Activated CD8-positive, alpha-beta memory T cell treated with anti-CD3 and anti-CD28 coated beads for 4 hours (primary cell): ENCODE results near the gene CACNA1F.

Source experiments
- DNase-seq, 2 donors: peaks; one replicate each; pipeline ENCODE4 v3.0.0-alpha.2; 2020; ENCODE audit warnings: low read depth in 2 of 2

Gene CACNA1F

DNA sequence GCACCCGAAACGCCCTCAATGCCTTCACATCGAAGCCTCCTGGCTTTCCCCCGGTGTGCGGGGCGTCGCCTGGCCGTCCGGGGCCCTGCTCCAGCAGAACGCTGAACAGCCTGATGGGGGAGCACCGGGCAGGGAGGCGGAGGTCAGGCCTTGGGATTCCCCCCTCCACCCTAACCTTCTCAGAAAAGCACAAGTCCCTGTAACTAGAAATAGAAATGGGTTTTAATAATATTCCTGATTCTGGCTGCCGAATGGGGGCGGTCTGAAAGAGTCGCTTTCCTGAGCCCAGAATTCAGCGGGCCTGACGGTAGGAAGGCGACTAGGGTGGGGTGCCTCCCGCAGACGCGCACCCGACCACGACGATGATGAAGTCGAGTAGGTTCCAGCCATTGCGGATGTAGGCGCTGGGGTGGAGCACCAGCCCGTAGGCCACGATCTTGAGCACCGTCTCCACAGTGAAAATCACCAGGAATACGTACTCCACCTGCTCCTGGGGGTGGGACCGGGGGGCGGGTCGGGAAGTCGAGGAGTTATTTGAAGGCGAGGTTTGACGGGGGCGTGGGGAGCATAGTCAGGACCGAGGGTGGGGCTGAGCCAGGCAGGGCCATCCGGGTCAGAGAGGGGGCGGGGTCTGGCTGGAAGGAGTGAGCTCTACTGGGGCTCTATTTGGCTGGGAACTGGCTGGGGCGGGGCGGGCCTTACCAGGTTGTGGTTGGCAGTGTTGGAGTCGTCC, 2.5 kb downstream of the CACNA1F start:
- DNase-seq = peak; percentile 7 to 8

DNA sequence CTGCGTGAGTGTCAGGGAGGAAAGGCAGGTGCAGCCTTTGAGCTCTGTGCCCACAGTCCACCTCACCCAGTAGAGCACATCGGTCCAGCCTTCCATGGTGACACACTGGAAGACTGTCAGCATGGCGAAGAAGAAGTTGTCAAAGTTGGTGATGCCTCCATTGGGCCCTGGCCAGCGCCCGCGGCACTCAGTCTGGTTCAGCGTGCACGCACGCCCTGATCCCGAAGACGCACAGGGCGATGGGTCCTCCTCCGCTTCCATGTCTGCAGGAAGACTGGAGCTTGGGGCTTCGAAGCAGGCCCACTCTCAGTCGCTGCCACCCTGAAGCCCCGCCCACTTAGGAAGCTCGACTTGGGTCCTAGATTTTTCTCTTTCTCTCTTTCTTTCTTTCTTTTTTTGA, 5.0 kb downstream of the CACNA1F start:
- no peak for DNase-seq

DNA sequence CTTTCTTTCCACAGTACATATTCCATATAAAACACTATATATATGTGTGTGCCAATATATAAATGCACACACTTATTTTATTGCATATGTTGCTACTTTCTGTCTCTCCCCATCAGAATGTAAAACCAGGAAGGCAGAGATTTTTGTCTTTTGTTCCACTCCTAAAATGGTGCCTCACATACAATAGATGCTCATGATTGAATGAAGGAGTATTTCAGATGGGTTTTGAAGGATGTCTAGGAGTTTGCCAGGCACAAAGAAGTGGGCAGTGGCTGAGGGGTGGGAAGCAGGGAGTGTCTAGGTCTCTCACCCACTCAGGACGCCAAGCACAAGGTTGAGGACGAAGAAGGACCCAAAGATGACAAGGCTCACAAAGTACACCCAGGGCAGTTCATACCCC, 5.4 kb downstream of the CACNA1F start:
- no peak for DNase-seq

DNA sequence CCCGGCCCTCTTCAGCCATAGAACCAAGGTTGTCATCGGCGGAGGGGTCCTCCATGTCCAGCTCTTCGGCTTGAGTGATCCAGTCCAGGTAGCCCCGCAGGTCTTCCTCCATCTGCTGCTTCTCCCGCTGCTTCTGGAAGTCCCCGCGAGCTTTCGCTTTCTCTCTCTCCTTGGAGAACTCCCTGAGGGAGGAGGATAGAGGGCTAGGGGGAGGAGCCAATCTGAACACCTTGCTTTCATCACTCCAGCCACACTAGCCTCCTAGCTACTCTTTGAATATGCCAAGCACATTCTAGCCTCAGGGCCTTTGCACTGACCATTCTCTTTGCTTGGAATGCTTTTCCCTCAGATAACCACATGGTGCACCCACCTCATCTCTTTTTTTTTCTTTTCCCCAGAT, 6.2 kb downstream of the CACNA1F start:
- no peak for DNase-seq

DNA sequence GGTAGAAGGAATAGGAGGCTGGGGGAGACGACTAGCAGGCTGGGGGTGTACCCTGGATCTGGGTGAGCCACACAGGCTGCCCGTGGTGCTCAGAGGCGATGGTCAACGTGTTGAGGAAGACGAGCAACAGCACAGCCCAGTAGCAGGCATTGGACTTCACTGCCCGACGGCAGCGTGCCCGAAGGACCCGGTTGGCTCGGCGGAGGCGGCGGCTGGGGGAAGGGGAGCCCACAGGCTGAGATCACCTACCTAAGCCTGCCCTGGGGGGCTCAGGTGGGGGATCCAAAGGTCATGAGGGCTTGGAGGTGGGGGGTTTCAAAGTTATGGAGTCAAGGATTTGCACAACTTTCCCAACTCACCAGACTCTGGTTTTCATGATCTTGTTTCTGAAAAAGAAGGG, 7.3 kb downstream of the CACNA1F start:
- DNase-seq = no peak

DNA sequence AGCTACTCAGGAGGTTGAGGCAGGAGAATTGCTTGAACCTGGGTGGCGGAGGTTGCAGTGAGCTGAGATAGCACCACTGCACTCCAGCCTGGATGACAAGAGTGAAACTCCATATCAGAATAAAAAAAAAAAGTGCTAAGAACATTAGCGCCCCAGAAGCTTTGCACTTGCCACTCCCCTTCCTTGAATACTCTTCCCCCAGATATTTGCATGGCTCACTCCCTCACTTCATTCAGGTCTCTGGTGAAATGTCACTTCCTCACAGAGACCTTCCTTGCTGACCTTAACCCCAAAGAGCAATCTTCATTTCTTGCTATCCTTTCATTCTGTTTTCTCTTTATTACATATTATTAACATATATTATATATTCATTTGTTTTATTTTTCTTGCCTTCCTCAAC, 11.3 kb downstream of the CACNA1F start:
- no peak for DNase-seq

DNA sequence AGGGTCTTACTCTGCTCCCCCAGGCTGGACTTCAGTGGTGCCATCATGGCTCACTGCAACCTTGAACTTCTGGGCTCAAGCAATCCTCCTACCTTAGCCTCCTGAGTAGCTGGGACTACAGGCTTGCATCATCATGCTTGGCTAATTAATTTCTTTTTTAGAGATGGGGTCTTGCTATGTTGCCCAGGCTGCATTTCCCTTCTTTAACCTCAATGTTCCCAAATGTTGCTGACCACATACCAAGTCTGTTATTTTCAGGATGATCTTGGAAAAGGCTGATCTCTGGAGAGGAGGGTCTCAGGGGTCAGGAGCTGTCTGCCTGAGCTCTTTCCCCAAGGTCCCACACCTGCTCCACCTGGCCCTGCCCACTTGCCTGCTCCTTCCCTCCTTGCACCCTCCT, 13.0 kb downstream of the CACNA1F start:
- DNase-seq = no peak

DNA sequence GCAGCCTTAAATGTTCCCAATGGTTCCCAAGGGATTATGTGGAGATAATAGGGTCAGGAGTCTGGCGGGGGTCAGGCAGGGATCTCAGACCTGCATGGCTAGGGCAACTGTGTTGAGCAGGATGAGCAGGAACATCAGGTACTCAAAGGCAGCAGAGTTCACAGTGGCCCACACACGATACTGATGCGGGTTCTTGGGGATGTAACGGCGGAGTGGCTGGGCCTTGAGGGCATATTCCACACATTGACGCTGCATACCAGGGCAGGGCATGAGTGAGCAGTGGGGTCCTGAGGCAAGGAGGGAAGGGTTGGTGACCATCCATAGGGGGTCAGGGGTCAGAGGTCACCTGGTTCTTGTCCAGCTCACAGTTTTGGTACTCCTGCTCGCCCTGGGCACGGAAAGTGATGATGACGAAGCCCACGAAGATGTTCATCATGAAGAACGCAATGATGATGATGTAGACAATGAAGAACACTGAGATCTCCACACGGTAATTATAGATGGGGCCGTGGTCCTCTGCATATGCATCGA, 18.1 kb downstream of the CACNA1F start:
- no peak for DNase-seq

DNA sequence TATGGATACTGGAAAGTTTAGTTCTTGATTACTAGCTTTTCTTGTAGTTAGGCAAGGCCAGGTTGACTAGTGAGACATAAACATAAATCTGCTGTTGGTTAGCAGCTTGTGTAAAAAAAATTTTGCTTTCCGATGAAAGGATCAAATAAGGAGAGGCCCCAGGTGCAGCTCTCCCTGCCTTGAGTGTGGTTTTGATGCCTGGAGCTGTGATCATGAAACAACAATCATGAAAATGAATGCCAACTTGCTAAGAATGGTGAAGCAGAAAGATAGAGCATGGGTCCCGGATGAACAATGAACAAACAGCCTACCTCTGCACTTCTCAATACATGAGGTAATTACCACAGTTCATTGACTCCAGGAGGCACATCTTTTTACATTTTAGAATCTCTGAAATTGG, 18.7 kb downstream of the CACNA1F start:
- DNase-seq = no peak

DNA sequence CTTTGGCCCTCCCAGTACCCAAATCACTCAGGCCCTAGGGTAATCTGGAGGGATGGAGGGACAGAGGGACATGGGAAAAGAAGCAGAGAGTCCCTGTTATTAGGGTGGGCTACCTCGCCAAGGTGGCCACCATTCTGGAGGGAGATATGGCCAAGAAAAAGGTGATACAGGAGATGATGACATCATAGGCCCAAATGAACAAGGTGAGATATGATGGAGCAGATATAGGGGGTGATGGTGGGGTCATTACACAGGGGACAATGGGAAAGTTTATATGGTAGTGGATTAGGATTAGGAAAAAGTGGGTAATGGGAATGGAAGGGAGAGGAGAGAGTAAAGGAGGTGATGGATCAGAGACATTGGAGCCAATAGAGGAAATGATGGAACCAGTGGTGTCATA, 20.3 kb downstream of the CACNA1F start:
- no peak for DNase-seq

DNA sequence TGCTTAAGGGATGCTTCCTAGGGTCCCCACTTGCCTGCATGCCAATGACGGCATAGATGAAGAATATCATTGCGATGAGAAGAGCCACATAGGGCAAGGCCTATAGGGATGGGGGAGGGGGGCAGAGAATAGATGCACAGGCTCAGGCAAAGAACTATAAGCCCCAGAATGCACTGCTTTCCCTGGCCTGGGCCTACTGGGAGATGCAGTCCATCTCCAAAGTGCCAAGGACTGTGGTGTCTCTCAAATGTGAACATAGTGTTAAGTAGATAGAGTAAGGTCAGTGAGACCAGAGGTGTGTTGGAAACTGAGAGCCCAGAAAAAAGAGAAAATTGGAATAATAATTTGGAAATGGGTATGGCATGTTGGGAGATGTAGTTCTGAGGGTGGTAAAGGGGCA, 20.9 kb downstream of the CACNA1F start:
- DNase-seq = no peak

DNA sequence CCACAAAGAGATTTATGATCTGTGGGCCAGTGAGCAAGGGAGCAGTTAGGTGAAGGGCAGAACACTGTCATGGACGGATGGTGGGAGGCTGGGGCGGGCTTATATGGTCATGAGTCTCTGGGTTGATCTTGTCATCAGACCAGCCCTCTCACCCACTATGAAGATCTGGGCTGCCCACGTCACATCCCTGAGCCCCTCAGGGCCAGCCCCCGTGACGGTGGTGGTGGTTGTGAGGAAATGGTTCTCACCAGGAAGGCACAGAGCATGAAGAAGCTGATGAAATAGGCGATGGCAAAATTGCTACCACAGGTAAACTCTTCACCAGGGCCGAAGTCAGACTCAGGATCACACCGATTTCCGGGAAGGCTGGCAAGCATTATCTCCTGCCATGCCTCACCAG, 22.1 kb downstream of the CACNA1F start:
- no peak for DNase-seq

DNA sequence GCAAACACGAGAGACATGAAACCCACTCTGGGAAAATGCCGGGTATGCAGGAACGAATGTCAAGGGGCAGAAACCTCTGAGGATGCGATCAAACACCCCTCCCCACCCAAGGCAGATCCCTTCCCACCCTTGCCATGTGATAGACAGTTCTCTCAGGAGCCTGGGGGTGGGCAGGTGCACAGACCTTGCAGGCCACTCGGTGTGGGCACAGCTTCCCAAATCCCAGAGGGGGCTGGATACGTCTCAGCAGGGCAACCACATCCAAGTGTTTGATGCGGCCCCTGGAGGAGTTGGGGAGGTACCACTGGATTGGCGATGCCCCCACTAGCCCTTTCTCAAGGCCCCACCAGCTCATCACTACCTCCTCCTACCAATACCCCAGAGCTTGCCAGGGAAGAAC, 22.7 kb downstream of the CACNA1F start:
- no peak for DNase-seq

DNA sequence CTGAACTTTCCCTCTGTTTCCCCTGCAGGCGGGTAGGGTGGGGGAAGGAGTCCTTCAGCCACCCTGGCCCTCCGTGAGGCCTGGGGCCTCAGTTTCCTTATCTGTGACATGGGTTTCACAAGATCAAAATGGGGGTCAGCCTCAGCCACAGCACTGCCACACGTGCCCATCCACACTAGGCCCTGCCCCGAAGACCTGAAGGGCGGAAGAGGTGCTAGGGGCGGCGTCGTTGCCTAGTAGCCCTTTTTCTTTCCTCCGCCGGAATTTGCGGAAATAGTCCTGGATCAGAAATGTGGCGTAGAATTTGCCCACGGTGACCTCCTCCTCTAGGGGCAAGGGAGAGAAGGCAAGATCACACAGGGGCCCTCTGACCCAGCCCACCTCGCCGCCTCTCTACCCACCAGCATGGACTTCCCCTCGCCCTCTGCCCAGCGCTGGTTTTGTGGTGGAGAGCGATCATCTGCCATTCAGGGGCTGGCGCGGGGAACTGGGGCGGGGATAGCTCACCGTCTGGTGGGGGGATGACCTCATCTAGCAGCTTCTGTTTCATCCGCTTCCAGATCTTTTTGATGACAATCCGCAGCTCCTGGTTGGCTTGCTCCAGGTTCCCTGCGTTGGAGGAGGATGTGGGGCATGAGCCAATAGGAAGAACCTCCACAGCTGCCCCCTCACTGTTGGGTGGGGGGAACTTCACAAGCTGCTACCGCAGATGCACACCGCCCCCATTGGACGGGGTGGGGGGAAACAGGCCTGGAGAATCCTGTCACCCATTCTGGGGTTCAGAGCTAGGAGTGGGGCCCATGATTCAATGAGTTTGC, 23.5 kb downstream of the CACNA1F start:
- DNase-seq = no peak

DNA sequence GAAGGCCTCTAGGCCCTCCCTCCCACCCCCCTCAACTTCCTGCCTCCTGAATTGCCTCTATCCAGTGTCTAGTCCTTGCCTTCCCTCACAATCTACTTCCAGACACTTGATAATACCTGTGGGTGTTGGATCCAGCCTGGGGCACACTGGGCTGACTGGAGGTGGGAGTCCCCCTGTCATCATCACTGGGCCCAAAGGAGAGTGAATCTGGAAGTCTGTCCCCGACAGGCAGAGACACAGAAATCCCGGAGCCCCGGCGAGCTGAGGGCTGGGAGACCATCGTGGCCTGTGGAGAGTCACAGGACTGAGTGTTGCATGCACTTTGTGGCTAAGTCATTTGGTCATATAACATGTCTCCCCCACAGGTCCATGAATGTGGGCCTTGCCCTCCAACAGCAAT, 24.7 kb downstream of the CACNA1F start:
- DNase-seq = no peak

DNA sequence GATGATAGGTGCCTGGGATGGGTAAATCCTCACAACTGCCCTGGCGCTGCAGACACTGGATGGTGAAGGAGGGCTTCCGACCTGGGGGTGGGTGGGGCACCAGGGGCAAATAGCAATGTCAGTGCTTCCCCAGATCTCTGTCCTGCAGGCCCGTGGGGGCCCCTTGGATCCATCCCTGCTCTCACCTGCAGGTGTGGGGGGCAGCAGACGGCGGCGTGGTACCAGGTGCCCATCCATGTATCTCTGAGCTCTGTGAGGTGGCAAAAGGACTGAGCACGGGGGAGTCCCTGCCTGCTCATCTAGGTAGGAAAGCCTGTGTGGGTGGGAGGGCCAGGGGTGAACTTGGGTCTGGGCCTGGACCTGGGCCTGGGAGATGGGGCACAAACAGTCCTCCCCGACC, 26.6 kb downstream of the CACNA1F start:
- no peak for DNase-seq

DNA sequence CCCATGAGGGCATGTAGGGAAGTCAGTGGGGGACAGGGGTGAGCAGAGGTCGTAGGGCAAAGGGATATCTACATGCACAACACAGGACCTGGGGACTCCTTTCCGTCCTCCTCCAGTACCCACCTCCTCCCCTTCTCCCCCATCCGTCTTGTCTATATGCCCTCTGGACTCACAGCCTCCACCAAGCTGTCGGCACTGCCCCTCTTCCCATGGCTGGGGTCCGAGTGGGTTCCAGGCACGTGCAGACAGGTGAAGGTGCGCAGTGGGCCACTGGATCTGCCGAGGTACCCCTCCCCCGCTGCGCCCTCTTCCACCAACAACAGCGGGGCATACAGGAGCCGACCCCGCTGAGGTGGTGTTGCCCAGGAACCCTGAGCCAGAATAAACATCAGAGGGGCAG, 27.7 kb downstream of the CACNA1F start:
- DNase-seq = no peak

DNA sequence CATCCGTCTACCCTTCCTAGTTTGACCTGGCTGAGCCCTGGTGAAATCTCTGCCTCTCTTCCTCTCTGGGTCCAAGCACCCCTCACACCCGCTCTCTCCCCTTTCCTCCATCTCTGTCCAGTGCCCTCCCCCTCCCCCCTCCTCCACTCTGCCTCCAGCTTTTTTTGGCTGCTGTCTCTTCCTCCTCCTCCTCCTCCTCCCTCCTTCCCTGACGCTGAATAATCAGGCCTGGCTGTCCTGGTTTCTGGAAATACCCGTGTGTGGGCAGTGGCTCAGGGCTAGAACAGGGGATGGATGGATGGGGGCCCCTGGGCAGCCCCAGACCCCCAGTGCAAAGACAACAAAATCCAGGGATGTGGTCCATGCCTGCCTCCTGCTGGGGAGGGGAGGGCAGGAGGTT, 28.4 kb downstream of the CACNA1F start:
- DNase-seq = no peak

DNA sequence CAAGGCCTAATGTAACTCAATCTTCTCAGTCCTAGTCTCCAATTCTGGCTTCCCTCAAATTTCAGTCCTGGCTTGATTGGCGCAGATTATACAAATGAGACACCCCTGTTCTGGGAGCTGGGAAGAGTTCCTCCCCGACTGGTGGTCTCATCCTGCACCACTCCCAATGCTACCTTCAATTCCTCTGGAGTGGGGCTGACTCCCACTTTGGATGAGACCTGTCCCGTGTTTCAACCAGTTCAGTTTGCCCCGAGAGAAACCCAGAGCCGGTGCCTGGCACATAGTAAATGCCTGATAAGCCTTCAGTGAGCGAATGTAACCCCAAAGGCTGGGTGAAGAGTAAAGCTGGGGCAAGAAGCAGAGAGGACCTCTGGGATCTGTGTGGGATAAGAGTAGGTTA, 29.1 kb downstream of the CACNA1F start:
- DNase-seq = no peak

DNA sequence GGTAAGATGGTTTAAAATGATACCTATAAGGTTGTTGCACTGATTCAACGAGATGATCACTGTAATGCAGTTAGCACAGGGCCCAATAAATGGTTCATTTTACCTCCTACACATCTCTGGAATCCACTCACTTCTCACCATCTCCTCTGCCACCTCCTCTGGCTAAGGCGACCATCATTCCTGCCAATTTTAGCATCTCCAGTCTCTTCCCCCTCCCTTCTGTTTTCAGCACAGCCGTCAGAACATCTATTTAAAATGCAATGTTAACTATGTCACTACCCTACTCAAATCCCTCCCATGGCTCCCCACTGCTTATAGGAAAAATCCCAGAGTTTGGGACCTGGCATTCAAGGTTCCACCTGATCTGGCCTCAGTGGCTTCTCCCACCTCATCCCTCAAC, 29.6 kb downstream of the CACNA1F start:
- DNase-seq = no peak

DNA sequence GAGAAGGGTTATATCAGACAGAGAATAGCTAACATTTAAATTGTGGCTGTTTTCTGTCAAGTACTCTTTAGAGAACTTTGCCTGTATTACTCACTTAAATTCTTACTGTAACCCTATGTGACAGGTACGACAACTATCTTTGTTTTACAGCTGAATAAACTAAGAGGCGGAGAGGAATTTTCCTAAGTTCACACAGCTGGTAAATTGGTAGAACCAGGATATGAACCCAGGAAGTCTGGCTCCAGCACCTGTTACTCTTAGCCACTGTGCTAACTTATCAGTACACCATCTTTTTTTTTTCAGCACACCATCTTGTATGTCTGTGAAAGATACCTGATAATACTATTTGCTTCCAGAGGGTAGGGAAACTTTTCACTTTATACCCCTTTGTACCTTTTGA, 31.1 kb downstream of the CACNA1F start:
- DNase-seq = no peak

DNA sequence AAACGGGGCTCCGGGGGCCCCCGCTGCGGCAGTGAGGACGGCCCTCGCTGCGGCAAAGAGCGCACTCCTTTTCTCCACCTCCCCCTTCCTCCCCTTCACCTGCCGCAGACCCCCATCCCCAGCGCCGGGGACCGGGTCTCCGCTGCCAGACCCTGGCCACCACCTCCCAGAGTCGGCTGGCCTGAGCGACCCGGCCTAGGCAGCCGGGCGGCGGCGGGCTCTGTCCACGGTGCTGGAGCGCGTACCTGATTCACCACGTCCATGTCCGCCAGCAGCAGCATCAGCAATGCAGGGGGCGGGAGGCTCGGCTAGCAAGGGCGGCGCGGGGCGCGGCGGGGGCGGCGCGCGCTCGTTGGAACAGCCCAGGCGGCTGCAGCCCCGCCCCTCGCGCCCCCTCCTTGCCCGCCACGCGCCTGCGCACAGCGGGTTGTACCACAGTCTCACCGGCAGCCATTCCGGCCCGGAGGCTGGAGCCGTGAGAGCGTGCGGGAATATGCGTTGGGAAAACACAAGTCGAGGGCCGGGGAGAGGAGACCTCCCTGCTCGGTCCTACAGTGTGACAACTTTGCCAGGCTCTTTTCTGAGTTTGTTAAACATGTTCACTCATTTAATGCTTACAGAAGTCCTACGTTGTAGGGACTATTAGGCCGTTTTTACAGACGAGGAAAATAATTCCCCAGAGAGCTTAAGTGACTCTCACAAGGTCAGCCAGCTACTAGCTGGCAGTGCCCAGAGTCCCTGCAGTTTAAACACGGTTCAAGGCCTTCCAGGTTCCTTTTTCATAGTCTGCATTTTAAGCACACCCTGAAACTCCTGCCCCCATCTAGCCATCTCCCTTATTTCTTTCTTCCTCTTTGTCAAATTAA, 33.0 kb downstream of the CACNA1F start, which contains the start of gene SYP:
SYP (minus strand) TSS at position 288 of the 866 bp plus-strand sequence; CDS start at position 281, 7 bp downstream.
- peak; percentile 69 to 73 for DNase-seq
